ENCODE measurements around the gene KIF6.

Gene KIF6

GRCh38 chr6:39654121-39654520 lies 71.1 kb downstream of the KIF6 start:
- DNase-seq: no peak

- DNase-seq: no peak
Measured at GRCh38 chr6:39653612-39654011, 71.6 kb downstream of the KIF6 start.

GRCh38 chr6:39649996-39650395 lies 75.2 kb downstream of the KIF6 start:
- no peak for DNase-seq

- DNase-seq: no peak
Measured at GRCh38 chr6:39646751-39647420, 78.3 kb downstream of the KIF6 start.

- DNase-seq: no peak
Measured at GRCh38 chr6:39642270-39642669, 82.9 kb downstream of the KIF6 start.

- no peak for DNase-seq
Measured at GRCh38 chr6:39638126-39638822, 86.9 kb downstream of the KIF6 start.

GRCh38 chr6:39634646-39635341 lies 90.4 kb downstream of the KIF6 start:
- no peak for DNase-seq

- DNase-seq: no peak
Measured at GRCh38 chr6:39625209-39625608, 100.0 kb downstream of the KIF6 start.

GRCh38 chr6:39623750-39624149 lies 101.5 kb downstream of the KIF6 start:
- no peak for DNase-seq

- DNase-seq: no peak
Measured at GRCh38 chr6:39617520-39617919, 107.7 kb downstream of the KIF6 start.

GRCh38 chr6:39617026-39617425 lies 108.2 kb downstream of the KIF6 start:
- no peak for DNase-seq

GRCh38 chr6:39615622-39616021 lies 109.6 kb downstream of the KIF6 start:
- no peak for DNase-seq

- DNase-seq: no peak
Measured at GRCh38 chr6:39614393-39614950, 110.7 kb downstream of the KIF6 start.

GRCh38 chr6:39610221-39610620 lies 115.0 kb downstream of the KIF6 start:
- DNase-seq: no peak

GRCh38 chr6:39608652-39609345 lies 116.4 kb downstream of the KIF6 start:
- no peak for DNase-seq

GRCh38 chr6:39602601-39603519 lies 122.3 kb downstream of the KIF6 start:
- DNase-seq: no peak

- DNase-seq: no peak
Measured at GRCh38 chr6:39599973-39600372, 125.2 kb downstream of the KIF6 start.

- no peak for DNase-seq
Measured at GRCh38 chr6:39599341-39599740, 125.9 kb downstream of the KIF6 start.

- no peak for DNase-seq
Measured at GRCh38 chr6:39594285-39594684, 130.9 kb downstream of the KIF6 start.

- DNase-seq: no peak
Measured at GRCh38 chr6:39593646-39594045, 131.6 kb downstream of the KIF6 start.

- DNase-seq: no peak
Measured at GRCh38 chr6:39590871-39591393, 134.3 kb downstream of the KIF6 start.

GRCh38 chr6:39587080-39587479 lies 138.1 kb downstream of the KIF6 start:
- DNase-seq: no peak
